ENCODE measurements around the gene MYOZ3.

DNA sequence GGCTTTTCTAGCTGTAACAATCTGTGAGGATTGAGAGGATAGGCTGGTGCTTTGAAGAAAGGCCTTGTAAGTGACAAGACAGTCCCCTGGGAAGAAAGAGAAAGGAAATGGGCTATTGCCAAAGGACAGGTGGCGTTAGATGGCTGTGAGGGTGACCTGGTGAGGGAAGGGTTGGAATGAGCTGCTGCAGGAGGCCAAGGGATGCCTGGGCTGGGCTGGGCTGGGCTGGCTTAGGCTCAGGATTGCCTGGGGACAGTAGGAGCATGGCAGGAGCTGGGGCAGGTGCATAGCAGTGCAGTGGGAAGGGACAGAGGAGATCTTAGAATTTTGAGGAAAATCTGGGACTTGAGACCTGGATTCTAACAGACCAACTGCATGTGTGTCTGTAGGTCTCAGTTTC, 9.7 kb upstream of the MYOZ3 start:
- no peak for TF ChIP-seq EZH2 (IDR thresholded peaks at IDR 0.05; ENCODE audit: borderline replicate concordance, insufficient read depth, low read length, poor library complexity, severe bottlenecking)
- TF ChIP-seq, protein P1, sequence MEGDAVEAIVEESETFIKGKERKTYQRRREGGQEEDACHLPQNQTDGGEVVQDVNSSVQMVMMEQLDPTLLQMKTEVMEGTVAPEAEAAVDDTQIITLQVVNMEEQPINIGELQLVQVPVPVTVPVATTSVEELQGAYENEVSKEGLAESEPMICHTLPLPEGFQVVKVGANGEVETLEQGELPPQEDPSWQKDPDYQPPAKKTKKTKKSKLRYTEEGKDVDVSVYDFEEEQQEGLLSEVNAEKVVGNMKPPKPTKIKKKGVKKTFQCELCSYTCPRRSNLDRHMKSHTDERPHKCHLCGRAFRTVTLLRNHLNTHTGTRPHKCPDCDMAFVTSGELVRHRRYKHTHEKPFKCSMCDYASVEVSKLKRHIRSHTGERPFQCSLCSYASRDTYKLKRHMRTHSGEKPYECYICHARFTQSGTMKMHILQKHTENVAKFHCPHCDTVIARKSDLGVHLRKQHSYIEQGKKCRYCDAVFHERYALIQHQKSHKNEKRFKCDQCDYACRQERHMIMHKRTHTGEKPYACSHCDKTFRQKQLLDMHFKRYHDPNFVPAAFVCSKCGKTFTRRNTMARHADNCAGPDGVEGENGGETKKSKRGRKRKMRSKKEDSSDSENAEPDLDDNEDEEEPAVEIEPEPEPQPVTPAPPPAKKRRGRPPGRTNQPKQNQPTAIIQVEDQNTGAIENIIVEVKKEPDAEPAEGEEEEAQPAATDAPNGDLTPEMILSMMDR (IDR thresholded peaks at IDR 0.05; ENCODE audit: poor library complexity, severe bottlenecking): no peak
- TF ChIP-seq POLR2AphosphoS5 (IDR thresholded peaks at IDR 0.05): no peak
- no peak for TF ChIP-seq EP300 (conservative IDR thresholded peaks at IDR 0.05; ENCODE audit: poor library complexity, severe bottlenecking)
- no peak for TF ChIP-seq RAD21 (conservative IDR thresholded peaks at IDR 0.05)
- no peak for TF ChIP-seq MXI1 (conservative IDR thresholded peaks at IDR 0.05; ENCODE audit: poor library complexity, severe bottlenecking)
- TF ChIP-seq TAF1 (IDR thresholded peaks at IDR 0.05; ENCODE audit: low read depth): no peak
